ENCODE results near the gene KCNG2. TPM values are rescaled to one million over a fixed set of nuclear protein-coding genes. Genes with fewer than 3 reads are reported as not detected.

Gene KCNG2
- total RNA-seq, 2 donors from 2014 or later: 1.5 TPM; not detected in 1

DNA sequence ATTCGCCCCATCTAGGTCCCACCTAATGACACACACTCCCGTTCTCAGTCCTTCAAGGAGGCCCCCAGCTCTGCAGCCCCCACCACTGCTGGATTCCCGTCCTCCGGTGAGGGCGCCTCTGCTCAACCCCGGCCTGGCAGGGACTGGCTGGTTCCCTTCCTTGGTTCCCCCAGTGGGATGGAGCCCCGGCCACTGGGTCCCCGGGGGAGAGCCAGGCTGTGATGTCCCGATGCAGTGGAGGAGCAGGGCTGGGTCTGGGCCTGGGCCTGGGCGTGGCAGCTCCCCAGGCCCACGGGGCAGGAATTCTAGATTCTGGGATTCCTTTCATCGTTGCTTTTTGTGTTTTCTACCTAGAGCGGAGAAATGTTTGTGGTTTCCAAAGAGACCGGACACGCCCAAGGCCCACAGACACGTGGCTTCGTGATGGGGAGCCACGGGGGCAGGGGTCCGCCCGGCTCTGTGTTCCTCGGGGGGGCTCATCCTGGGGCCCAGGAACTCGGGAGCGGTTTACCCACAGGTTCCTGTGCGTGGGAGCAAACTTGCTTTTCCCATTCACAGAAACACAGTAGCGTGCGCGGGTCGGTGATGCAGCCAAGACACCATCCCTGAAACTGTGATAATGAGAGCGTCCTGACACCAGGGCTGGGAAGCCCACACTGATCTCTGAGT is 86.7 kb downstream of the KCNG2 start:
- Histone ChIP-seq H3K36me3 (no peaks in the 10 kb centered on the region), H3K4me1 (ENCODE audit: control insufficient read depth in 1 of 2, low read depth in 2 of 2) (no peaks in the 10 kb centered on the region), H3K27ac (no peak overlapping the region), H3K27me3 (replicated peaks; ENCODE audit: insufficient read depth) (no peaks in the 10 kb centered on the region), H3K9me3 (peaks cover 5% of the 10 kb centered on the region), H3K4me3 (no peak overlapping the region)
- TF ChIP-seq, protein P1, sequence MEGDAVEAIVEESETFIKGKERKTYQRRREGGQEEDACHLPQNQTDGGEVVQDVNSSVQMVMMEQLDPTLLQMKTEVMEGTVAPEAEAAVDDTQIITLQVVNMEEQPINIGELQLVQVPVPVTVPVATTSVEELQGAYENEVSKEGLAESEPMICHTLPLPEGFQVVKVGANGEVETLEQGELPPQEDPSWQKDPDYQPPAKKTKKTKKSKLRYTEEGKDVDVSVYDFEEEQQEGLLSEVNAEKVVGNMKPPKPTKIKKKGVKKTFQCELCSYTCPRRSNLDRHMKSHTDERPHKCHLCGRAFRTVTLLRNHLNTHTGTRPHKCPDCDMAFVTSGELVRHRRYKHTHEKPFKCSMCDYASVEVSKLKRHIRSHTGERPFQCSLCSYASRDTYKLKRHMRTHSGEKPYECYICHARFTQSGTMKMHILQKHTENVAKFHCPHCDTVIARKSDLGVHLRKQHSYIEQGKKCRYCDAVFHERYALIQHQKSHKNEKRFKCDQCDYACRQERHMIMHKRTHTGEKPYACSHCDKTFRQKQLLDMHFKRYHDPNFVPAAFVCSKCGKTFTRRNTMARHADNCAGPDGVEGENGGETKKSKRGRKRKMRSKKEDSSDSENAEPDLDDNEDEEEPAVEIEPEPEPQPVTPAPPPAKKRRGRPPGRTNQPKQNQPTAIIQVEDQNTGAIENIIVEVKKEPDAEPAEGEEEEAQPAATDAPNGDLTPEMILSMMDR (IDR thresholded peaks at IDR 0.05): no peak
- DNase-seq (ENCODE audit: low spot score) (no peak), ATAC-seq (ENCODE audit: insufficient number of reproducible peaks, low FRiP score, low read depth) (no peak)

DNA sequence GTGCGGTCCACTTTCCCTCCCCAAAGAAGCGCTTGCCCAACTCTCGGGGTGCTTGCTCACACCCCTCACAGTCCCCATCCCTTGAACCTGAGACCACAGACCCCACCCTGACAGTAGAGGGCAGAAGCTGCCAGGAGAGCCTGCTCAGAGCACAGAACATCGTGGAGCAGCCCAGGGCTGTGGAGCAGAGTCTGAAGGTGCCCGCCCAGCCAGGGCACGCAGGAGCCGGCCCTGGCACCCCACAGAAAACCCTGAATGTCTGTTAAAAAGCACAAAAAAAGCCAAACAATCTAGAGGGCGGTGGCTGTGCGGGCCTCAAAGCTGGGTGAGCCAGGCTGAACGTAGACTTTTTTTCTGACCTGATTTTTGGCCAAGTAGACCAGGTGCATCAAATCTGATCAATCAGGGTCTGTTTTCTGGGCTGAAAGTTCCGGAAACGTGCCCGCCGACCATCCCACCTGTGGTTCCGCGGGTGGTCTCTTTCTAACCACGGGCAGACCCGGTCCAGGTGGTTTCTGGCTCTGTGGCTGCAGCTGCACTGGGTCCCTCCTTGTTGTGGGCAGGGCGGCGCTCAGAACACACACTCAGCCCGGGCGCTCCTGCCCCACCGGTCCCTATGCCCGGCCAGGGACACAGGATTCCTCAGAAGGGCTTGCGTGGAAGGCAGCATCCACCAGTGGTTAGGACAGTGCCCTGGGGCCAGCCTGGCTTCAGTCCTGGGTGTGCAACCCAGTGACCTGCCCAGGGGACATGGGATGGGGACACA is 87.4 kb downstream of the KCNG2 start:
- DNase-seq (ENCODE audit: low spot score): no peak

DNA sequence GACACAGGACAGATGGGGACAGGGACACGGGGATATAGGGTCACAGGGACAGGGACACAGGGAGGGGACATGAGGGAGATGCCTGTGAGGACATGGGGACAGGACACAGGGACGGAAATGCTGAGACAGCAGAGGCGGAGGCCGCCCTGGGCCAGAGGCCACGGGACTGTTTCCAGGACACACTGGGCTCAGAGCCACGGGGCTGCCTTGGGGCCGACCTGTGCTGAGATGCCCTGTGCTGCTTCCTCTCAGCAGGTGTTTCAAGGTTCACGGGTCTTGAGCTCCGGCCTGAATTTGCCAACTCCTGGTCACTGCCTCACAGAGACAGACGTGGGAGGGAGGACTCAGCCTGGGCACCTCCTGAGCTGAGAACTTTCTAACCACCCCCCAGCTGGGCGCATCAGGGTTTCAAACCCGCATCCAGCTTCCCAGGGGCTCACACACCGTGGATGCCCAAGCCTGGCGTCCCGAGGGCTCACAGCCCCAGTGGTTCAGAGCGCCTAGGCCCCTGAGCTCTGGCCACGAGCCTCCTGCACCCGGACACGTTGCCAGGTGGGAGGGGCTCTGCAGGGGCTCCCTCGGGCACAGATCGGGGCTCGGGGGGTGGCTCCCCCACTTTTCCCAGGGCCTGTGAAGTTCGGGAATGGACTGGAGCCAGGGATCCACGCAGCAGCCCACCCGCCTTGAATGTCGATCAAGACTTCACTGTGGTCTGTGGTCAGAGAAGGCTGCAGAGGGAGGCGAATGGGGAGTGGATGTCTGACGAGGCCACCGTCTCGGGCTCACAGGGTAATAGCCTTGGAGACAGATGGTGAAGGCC is 89.7 kb downstream of the KCNG2 start:
- H3K27me3 ChIP-seq (replicated peaks; ENCODE audit: insufficient read depth): no peaks in the 10 kb centered on the region
- no peak for DNase-seq (ENCODE audit: low spot score)
- H3K9me3 ChIP-seq: peaks cover 32% of the 10 kb centered on the region
- H3K36me3 ChIP-seq: no peaks in the 10 kb centered on the region
- H3K27ac ChIP-seq: no peak overlapping the region
- no peaks in the 10 kb centered on the region for H3K4me1 ChIP-seq (ENCODE audit: control insufficient read depth in 1 of 2, low read depth in 2 of 2)
- TF ChIP-seq, protein P1 (IDR thresholded peaks at IDR 0.05): no peak
- ATAC-seq (ENCODE audit: insufficient number of reproducible peaks, low FRiP score, low read depth): no peak
- no peak overlapping the region for H3K4me3 ChIP-seq

More for the DNA sequence above, 87.4 kb downstream of the KCNG2 start:
- H3K27me3 ChIP-seq (replicated peaks; ENCODE audit: insufficient read depth): no peaks in the 10 kb centered on the region
- ATAC-seq (ENCODE audit: insufficient number of reproducible peaks, low FRiP score, low read depth): no peak
- no peaks in the 10 kb centered on the region for H3K36me3 ChIP-seq
- H3K9me3 ChIP-seq: peaks cover 12% of the 10 kb centered on the region
- TF ChIP-seq, protein P1 (IDR thresholded peaks at IDR 0.05): no peak
- H3K4me1 ChIP-seq (ENCODE audit: control insufficient read depth in 1 of 2, low read depth in 2 of 2): no peaks in the 10 kb centered on the region
- H3K4me3 ChIP-seq: no peak overlapping the region
- no peak overlapping the region for H3K27ac ChIP-seq

DNA sequence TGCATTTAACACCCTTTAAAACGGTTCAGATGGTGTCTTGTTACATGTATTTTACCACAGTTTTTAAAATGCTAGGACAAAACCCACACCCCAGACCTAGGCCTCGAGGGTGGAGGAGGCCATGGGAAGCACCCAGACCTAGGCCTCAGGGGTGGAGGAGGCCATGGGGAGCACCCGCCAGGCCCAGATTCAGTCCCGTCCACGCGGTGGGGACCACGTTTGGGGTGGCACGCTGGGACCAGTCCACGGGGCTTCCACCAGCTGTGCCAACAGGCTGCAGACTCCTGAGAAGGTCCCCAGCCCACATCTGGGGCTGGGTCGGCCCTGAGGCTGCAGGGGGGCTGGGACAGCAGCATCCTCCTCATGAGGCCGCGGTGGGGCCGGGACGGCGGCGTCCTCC is 90.3 kb downstream of the KCNG2 start:
- DNase-seq (ENCODE audit: low spot score) (no peak), ATAC-seq (ENCODE audit: insufficient number of reproducible peaks, low FRiP score, low read depth) (no peak)
- no peaks in the 10 kb centered on the region for H3K27me3 ChIP-seq (replicated peaks; ENCODE audit: insufficient read depth)
- no peaks in the 10 kb centered on the region for H3K36me3 ChIP-seq
- no peaks in the 10 kb centered on the region for H3K4me1 ChIP-seq (ENCODE audit: control insufficient read depth in 1 of 2, low read depth in 2 of 2)
- peaks cover 35% of the 10 kb centered on the region for H3K9me3 ChIP-seq
- no peak overlapping the region for H3K4me3 ChIP-seq
- TF ChIP-seq, protein P1 (IDR thresholded peaks at IDR 0.05): no peak
- H3K27ac ChIP-seq: no peak overlapping the region

DNA sequence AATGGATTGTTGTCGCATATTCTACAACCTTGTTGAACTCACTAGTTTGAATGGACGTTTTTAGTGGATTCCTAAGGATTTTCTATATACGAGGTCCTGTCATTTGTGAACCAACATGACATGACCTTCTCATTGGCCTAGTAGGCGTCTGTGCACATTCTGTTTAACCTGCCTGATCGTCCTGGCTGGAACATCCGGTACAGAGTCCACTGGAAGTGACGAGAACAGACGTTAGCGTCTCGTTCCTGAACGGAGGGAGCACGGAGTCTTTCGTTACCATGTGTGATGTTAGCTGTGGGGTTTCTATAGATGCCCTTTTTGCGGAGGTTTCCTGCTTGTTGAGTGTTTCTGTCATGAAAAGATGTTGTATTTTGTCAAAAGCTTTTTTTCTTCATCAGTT is 91.8 kb downstream of the KCNG2 start:
- H3K27me3 ChIP-seq (replicated peaks; ENCODE audit: insufficient read depth): no peaks in the 10 kb centered on the region
- ATAC-seq (ENCODE audit: insufficient number of reproducible peaks, low FRiP score, low read depth) (no peak), DNase-seq (ENCODE audit: low spot score) (no peak)
- TF ChIP-seq, protein P1 (IDR thresholded peaks at IDR 0.05): no peak
- no peak overlapping the region for H3K4me3 ChIP-seq
- no peaks in the 10 kb centered on the region for H3K4me1 ChIP-seq (ENCODE audit: control insufficient read depth in 1 of 2, low read depth in 2 of 2)
- no peak overlapping the region for H3K27ac ChIP-seq
- H3K9me3 ChIP-seq: peaks cover 47% of the 10 kb centered on the region
- no peaks in the 10 kb centered on the region for H3K36me3 ChIP-seq

Data from thoracic aorta (tissue), 2 donors.